ENCODE results near the gene CAMSAP3. TPM values are rescaled to one million over a fixed set of nuclear protein-coding genes. Genes with fewer than 3 reads are reported as not detected.

CAMSAP3 gene
- total and polyA plus RNA-seq, 2 experiments from 2014 or later: 22.8 to 58.5 TPM

DNA sequence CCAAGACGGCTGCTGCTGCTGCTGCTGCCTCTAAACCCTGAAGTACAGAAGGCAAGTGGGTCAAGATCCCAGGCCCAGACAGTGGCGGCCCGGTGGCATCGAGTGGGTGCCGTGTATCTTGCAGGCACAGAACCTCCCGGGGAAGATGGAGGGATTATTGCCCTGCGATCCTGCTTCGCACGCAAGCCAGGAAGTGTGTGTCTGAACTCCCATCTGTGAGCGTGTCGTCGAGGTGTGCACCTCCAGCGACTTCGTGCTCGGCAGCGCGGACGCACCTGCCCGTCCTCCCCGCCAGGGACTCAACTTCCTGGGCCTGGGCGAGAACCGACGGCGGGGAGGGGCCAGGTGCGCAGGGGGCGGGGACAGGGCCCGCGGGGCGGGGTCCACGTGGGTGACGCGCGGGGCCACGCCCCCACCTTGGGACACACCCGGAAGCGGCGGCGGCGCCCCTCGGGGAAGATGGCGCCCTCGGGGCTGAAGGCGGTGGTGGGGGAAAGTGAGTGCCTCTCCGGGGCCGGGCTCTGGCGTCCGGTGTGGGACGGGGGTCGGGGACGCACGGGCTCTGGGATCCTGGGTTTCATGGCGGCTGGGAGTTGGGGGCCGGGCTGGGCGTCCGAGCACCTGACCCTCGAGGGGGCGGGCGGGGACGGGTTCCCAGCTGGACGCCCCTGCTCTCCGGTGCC is 41.2 kb downstream of the CAMSAP3 start, which contains the start of gene STXBP2:
STXBP2 (plus strand) TSS at position 420 of the 683 bp plus-strand sequence; CDS start at position 460, 40 bp downstream.
- peak within 1 kb of the TSS; percentile 80 for H3K4me2 ChIP-seq
- no peak for TF ChIP-seq EZH2phosphoT487 (IDR thresholded peaks at IDR 0.05; ENCODE audit: low read depth, severe bottlenecking, unreplicated experiment)
- TF ChIP-seq EZH2 (IDR thresholded peaks at IDR 0.05; ENCODE audit: borderline replicate concordance): no peak
- no peaks in the 10 kb centered on the region for H3K9me3 ChIP-seq (ENCODE audit: low read depth)
- DNase-seq (ENCODE audit: low spot score): peak; percentile 94
- H4K20me1 ChIP-seq (ENCODE audit: insufficient read depth, poor library complexity, severe bottlenecking): no peaks in the 10 kb centered on the region
- 25% methylated on average over 26 of the region's 61 CpGs for WGBS (ENCODE audit: low lambda C conversion rate, missing lambda C conversion rate)
- peaks cover 4% of the 10 kb centered on the region for H3K4me1 ChIP-seq (ENCODE audit: insufficient read depth)
- peak within 1 kb of the TSS; percentile 75 for H3K4me3 ChIP-seq
- H2AFZ ChIP-seq: peak within 1 kb of the TSS; percentile 82
- no peaks in the 10 kb centered on the region for H3K36me3 ChIP-seq (replicated peaks; ENCODE audit: insufficient read depth, low read depth)
- H3K9me2 ChIP-seq (replicated peaks; ENCODE audit: insufficient read depth): no peaks in the 10 kb centered on the region
- no peaks in the 10 kb centered on the region for H3K27me3 ChIP-seq
- H3K79me2 ChIP-seq: peaks cover 15% of the 10 kb centered on the region
- peak within 1 kb of the TSS; percentile 98 for H3K27ac ChIP-seq

DNA sequence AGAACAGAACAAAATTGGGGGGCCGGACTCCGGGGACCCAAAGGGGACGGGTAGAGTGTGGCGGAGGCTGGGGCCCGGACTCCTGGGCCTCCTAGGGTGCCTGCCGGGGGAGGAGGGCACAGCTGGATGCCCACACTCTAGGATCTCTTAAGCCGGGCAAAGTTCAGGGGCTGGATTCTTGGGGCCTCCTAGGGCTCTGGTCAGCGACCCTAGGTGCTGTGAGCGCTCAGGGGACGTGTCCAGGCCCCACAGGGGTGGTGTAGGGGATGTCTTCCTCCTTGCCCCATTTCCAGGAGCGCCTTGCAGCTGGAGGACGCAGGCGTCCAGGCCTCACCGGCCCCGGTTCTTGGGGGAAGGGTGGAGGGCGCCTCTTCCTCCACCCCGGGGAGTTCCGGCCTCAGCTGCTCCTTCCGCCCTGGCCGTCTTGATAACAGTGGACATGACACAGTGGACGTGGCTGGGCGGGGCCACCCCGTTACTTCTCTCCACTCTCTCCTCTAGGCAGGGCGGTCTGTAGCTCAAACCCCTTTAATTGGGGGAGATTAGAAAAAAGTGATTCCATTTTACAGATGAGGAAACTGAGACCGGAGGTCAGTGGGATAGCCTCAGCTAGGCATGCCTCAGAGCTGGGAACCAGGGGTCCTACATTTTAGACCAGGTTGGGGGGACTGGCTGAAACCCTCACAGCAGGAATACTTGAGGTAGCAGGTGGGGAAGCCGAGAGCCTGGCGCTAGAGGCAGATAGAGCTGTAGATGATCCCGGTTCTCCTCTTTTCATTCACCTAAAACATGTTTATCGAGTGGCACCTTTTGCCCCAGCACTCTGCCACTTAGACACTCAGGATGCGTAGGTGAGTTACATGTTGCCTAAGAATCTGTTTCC is 42.0 kb downstream of the CAMSAP3 start:
- H2AFZ ChIP-seq: peak overlapping the region; percentile 78
- peaks cover 15% of the 10 kb centered on the region for H3K79me2 ChIP-seq
- H4K20me1 ChIP-seq (ENCODE audit: insufficient read depth, poor library complexity, severe bottlenecking): no peaks in the 10 kb centered on the region
- TF ChIP-seq EZH2phosphoT487 (IDR thresholded peaks at IDR 0.05; ENCODE audit: low read depth, severe bottlenecking, unreplicated experiment) (no peak), EZH2 (IDR thresholded peaks at IDR 0.05; ENCODE audit: borderline replicate concordance) (no peak)
- TF ChIP-seq, protein P1, sequence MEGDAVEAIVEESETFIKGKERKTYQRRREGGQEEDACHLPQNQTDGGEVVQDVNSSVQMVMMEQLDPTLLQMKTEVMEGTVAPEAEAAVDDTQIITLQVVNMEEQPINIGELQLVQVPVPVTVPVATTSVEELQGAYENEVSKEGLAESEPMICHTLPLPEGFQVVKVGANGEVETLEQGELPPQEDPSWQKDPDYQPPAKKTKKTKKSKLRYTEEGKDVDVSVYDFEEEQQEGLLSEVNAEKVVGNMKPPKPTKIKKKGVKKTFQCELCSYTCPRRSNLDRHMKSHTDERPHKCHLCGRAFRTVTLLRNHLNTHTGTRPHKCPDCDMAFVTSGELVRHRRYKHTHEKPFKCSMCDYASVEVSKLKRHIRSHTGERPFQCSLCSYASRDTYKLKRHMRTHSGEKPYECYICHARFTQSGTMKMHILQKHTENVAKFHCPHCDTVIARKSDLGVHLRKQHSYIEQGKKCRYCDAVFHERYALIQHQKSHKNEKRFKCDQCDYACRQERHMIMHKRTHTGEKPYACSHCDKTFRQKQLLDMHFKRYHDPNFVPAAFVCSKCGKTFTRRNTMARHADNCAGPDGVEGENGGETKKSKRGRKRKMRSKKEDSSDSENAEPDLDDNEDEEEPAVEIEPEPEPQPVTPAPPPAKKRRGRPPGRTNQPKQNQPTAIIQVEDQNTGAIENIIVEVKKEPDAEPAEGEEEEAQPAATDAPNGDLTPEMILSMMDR (IDR thresholded peaks at IDR 0.05; ENCODE audit: poor library complexity): no peak
- peak overlapping the region; percentile 80 for H3K4me2 ChIP-seq
- 39% methylated on average over 27 of the region's 30 CpGs for WGBS (ENCODE audit: low lambda C conversion rate, missing lambda C conversion rate)
- H3K36me3 ChIP-seq (replicated peaks; ENCODE audit: insufficient read depth, low read depth): no peaks in the 10 kb centered on the region
- H3K27me3 ChIP-seq: no peaks in the 10 kb centered on the region
- H3K4me3 ChIP-seq: peak overlapping the region; percentile 75
- DNase-seq (ENCODE audit: low spot score): peak; percentile 76
- peak overlapping the region; percentile 98 for H3K27ac ChIP-seq
- H3K9me3 ChIP-seq (ENCODE audit: low read depth): no peaks in the 10 kb centered on the region
- peaks cover 4% of the 10 kb centered on the region for H3K4me1 ChIP-seq (ENCODE audit: insufficient read depth)
- no peaks in the 10 kb centered on the region for H3K9me2 ChIP-seq (replicated peaks; ENCODE audit: insufficient read depth)

- Histone ChIP-seq H3K4me1 (ENCODE audit: insufficient read depth) (peaks cover 4% of the 10 kb centered on the region), H3K36me3 (replicated peaks; ENCODE audit: insufficient read depth, low read depth) (no peaks in the 10 kb centered on the region), H3K9me2 (replicated peaks; ENCODE audit: insufficient read depth) (no peaks in the 10 kb centered on the region), H4K20me1 (ENCODE audit: insufficient read depth, poor library complexity, severe bottlenecking) (no peaks in the 10 kb centered on the region), H3K27me3 (no peaks in the 10 kb centered on the region), H3K79me2 (peaks cover 15% of the 10 kb centered on the region), H3K4me2 (no peak overlapping the region), H3K27ac (no peak overlapping the region), H3K4me3 (no peak overlapping the region), H2AFZ (no peak overlapping the region), H3K9me3 (ENCODE audit: low read depth) (no peaks in the 10 kb centered on the region)
- TF ChIP-seq EZH2 (IDR thresholded peaks at IDR 0.05; ENCODE audit: borderline replicate concordance): no peak
- TF ChIP-seq, protein P1 (IDR thresholded peaks at IDR 0.05; ENCODE audit: poor library complexity): no peak
- no peak for TF ChIP-seq EZH2phosphoT487 (IDR thresholded peaks at IDR 0.05; ENCODE audit: low read depth, severe bottlenecking, unreplicated experiment)
- no peak for DNase-seq (ENCODE audit: low spot score)
- 85% methylated on average over 12 of the region's 12 CpGs for WGBS (ENCODE audit: low lambda C conversion rate, missing lambda C conversion rate)
Observed at GRCh38 chr19:7638802-7639465, 43.3 kb downstream of the CAMSAP3 start.

All from hepatocyte (in vitro differentiated cells).